Vagina (tissue), 2 donors: ENCODE measurements around the gene CSTPP1. TPM values are rescaled to one million over a fixed set of nuclear protein-coding genes. Genes with fewer than 3 reads are reported as not detected.

Experiments used
- DNase-seq, 2 donors: peaks; one replicate each; pipeline ENCODE4 v3.0.0-alpha.2; 2017; ENCODE audit errors: extremely low spot score in 2 of 2
- H3K27ac ChIP-seq: fragments of 200-600 bp; sonication (generic); one replicate; pipeline ENCODE4 v1.5.1; 2019
- H3K27me3 ChIP-seq: fragments of 200-600 bp; sonication (generic); one replicate; pipeline ENCODE4 v1.5.1; 2019
- H3K36me3 ChIP-seq, 2 donors: fragments of 200-600 bp; sonication (generic); one replicate each; pipeline ENCODE4 v1.5.1; 2017 to 2019
- H3K4me1 ChIP-seq: fragments of 200-600 bp; sonication (generic); one replicate; pipeline ENCODE4 v1.5.1; 2019
- H3K4me3 ChIP-seq, 2 donors: fragments of 200-600 bp; sonication (generic); 1 replicate in 1 of 2; 2 replicates in 1 of 2; pipeline ENCODE4 v1.5.1; 2016 to 2019
- H3K9me3 ChIP-seq: fragments of 200-600 bp; sonication (generic); one replicate; pipeline ENCODE4 v1.5.1; 2019
- CTCF ChIP-seq, 3 experiments: fragments of 450-650 bp in 2 of 3; fragments of 200-600 bp in 1 of 3; sonication (generic) in 1 of 3; IDR thresholded peaks; one replicate each; pipeline ENCODE4 v1.5.1; 2017 to 2019; ENCODE audit warnings: antibody characterized with exemption in 3 of 3, mild to moderate bottlenecking in 2 of 3, moderate library complexity in 2 of 3
- POLR2A ChIP-seq, 2 donors: fragments of 450-650 bp; IDR thresholded peaks; one replicate each; pipeline ENCODE4 v1.6.1; 2017; ENCODE audit warnings: antibody characterized with exemption in 2 of 2, mild to moderate bottlenecking in 2 of 2, moderate library complexity in 2 of 2
- POLR2AphosphoS5 ChIP-seq, 2 donors: sonication (generic); formaldehyde crosslinking; IDR thresholded peaks; one replicate each; pipeline ENCODE4 v1.9.0; 2017; ENCODE audit warnings: antibody characterized with exemption in 2 of 2, mild to moderate bottlenecking in 2 of 2, low read depth in 1 of 2; ENCODE audit not compliant: insufficient read depth in 1 of 2
- intact Hi-C: fragments of 100-400 bp; cut with DNase I; formaldehyde crosslinking; loops from one replicate; pipeline ENCODE4 v1.15.1; 2023
- total RNA-seq: library from RNA; depleted of rRNA; stranded (reverse); fragments of >200 nt; gene quantifications from one replicate; pipeline ENCODE4 v1.2.3, GENCODE V29; 2016

Gene CSTPP1
- total RNA-seq, 1 donor from 2014 or later = 30.7 TPM

- DNase-seq = no peak
- intact Hi-C loops = no loop called here
- peaks cover 0 to 3% of the 10 kb centered on the region in 2 donors for H3K36me3 ChIP-seq
- no peak for TF ChIP-seq CTCF (IDR thresholded peaks at IDR 0.05)
- TF ChIP-seq POLR2AphosphoS5 (IDR thresholded peaks at IDR 0.05; ENCODE audit: insufficient read depth in 1 of 2, low read depth in 1 of 2) = no peak
- TF ChIP-seq POLR2A (IDR thresholded peaks at IDR 0.05) = no peak
- peaks cover 12% of the 10 kb centered on the region for H3K4me1 ChIP-seq
- H3K4me3 ChIP-seq = no peak overlapping the region
- no peaks in the 10 kb centered on the region for H3K27me3 ChIP-seq
- no peaks in the 10 kb centered on the region for H3K9me3 ChIP-seq
- H3K27ac ChIP-seq = no peak overlapping the region
Observed at GRCh38 chr11:47143322-47143721, 206.8 kb downstream of the CSTPP1 start.

- Histone ChIP-seq H3K27me3 (no peaks in the 10 kb centered on the region), H3K9me3 (no peaks in the 10 kb centered on the region), H3K27ac (no peak overlapping the region), H3K4me3 (no peak overlapping the region), H3K4me1 (peaks cover 24% of the 10 kb centered on the region), H3K36me3 (no peaks in the 10 kb centered on the region)
- no peak for DNase-seq
- intact Hi-C loops = no loop called here
- no peak for TF ChIP-seq POLR2A (IDR thresholded peaks at IDR 0.05)
Observed at GRCh38 chr11:47144541-47144940, 208.0 kb downstream of the CSTPP1 start.

- no peak overlapping the region for H3K4me3 ChIP-seq
- peaks cover 34% of the 10 kb centered on the region for H3K4me1 ChIP-seq
- TF ChIP-seq POLR2AphosphoS5 (IDR thresholded peaks at IDR 0.05; ENCODE audit: insufficient read depth in 1 of 2, low read depth in 1 of 2) = no peak
- no peak for TF ChIP-seq POLR2A (IDR thresholded peaks at IDR 0.05)
- TF ChIP-seq CTCF (IDR thresholded peaks at IDR 0.05) = no peak
- H3K27ac ChIP-seq = no peak overlapping the region
- no peaks in the 10 kb centered on the region for H3K36me3 ChIP-seq
- H3K27me3 ChIP-seq = no peaks in the 10 kb centered on the region
- H3K9me3 ChIP-seq = no peaks in the 10 kb centered on the region
- intact Hi-C loops = no loop called here
- DNase-seq = no peak
Observed at GRCh38 chr11:47147250-47147649, 210.7 kb downstream of the CSTPP1 start.

GRCh38 chr11:47147681-47148080, 211.1 kb downstream of the CSTPP1 start:
- Histone ChIP-seq H3K27me3 (no peaks in the 10 kb centered on the region), H3K27ac (no peak overlapping the region), H3K9me3 (no peaks in the 10 kb centered on the region), H3K4me1 (peaks cover 34% of the 10 kb centered on the region), H3K4me3 (no peak overlapping the region), H3K36me3 (no peaks in the 10 kb centered on the region)
- intact Hi-C loops = no loop called here
- no peak for DNase-seq
- no peak for TF ChIP-seq CTCF (IDR thresholded peaks at IDR 0.05)
- TF ChIP-seq POLR2A (IDR thresholded peaks at IDR 0.05) = no peak
- no peak for TF ChIP-seq POLR2AphosphoS5 (IDR thresholded peaks at IDR 0.05; ENCODE audit: insufficient read depth in 1 of 2, low read depth in 1 of 2)

- Histone ChIP-seq H3K4me1 (peaks cover 34% of the 10 kb centered on the region), H3K4me3 (no peak overlapping the region), H3K9me3 (no peaks in the 10 kb centered on the region), H3K27me3 (no peaks in the 10 kb centered on the region), H3K36me3 (no peaks in the 10 kb centered on the region), H3K27ac (no peak overlapping the region)
- no peak for TF ChIP-seq POLR2A (IDR thresholded peaks at IDR 0.05)
- no peak for TF ChIP-seq POLR2AphosphoS5 (IDR thresholded peaks at IDR 0.05; ENCODE audit: insufficient read depth in 1 of 2, low read depth in 1 of 2)
- no peak for DNase-seq
- intact Hi-C loops = no loop called here
Observed at GRCh38 chr11:47148270-47148669, 211.7 kb downstream of the CSTPP1 start.

- peak overlapping the region; percentile 11 for H3K27ac ChIP-seq
- no peak for TF ChIP-seq CTCF (IDR thresholded peaks at IDR 0.05)
- TF ChIP-seq POLR2A (IDR thresholded peaks at IDR 0.05) = no peak
- TF ChIP-seq POLR2AphosphoS5 (IDR thresholded peaks at IDR 0.05; ENCODE audit: insufficient read depth in 1 of 2, low read depth in 1 of 2) = peak in 1 of 2 donors; percentile 55
- H3K4me1 ChIP-seq = peaks cover 35% of the 10 kb centered on the region
- intact Hi-C loops = no loop called here
- no peak overlapping the region for H3K4me3 ChIP-seq
- no peaks in the 10 kb centered on the region for H3K27me3 ChIP-seq
- no peak for DNase-seq
- H3K9me3 ChIP-seq = no peaks in the 10 kb centered on the region
- H3K36me3 ChIP-seq = no peaks in the 10 kb centered on the region
Observed at GRCh38 chr11:47148903-47149531, 212.5 kb downstream of the CSTPP1 start.
